Measurements from ENCODE around the gene MAGI1. TPM values are rescaled to one million over a fixed set of nuclear protein-coding genes. Genes with fewer than 3 reads are reported as not detected.

Gene MAGI1
- total RNA-seq, 3 donors from 2014 or later (not counting 1 experiment from before 2014, with no cell fraction given) = not detected

DNA sequence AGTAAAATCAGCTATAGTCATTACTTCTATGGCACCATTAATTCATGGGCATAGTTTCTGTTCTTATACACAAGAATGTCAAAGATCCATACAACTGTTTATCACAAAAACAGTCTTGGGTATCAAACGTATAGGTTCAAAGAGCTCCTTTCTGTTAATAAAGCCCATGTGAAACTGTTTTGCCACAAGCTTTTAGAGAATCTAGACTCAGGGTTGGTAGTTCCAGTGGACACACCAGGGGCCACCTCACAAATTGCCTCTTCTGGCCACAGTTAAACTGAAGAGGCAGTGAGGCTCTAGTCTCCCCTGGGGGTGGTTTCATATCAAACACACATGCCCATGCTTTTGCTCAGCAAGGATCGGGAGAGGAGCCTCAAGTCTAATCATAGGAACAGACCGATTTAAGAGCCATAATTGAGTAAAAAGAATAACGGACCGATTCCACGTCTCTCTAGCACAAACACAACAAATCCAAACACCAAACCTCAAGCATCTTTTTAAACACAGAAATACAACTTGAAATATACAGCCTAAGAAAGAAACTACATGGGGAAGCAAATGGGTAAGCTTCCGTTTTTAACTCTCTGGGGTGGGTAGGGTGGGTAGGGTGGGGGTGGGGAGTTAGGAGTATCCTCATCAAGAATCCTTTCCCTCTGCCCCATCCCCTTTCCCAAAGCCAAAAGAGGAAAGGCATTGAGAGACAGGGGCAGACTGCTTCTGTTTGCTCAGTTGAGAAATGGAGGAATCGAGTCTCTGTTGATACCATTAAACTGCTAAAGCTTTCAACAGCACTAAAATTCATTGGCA is 443.3 kb downstream of the MAGI1 start:
- H3K27me3 Mint-ChIP-seq (ENCODE audit: low read depth in 2 of 2) = peaks cover 9% of the 10 kb centered on the region in 2 donors
- 75% methylated on average over 7 of the region's 8 CpGs for WGBS (ENCODE audit: insufficient coverage)

DNA sequence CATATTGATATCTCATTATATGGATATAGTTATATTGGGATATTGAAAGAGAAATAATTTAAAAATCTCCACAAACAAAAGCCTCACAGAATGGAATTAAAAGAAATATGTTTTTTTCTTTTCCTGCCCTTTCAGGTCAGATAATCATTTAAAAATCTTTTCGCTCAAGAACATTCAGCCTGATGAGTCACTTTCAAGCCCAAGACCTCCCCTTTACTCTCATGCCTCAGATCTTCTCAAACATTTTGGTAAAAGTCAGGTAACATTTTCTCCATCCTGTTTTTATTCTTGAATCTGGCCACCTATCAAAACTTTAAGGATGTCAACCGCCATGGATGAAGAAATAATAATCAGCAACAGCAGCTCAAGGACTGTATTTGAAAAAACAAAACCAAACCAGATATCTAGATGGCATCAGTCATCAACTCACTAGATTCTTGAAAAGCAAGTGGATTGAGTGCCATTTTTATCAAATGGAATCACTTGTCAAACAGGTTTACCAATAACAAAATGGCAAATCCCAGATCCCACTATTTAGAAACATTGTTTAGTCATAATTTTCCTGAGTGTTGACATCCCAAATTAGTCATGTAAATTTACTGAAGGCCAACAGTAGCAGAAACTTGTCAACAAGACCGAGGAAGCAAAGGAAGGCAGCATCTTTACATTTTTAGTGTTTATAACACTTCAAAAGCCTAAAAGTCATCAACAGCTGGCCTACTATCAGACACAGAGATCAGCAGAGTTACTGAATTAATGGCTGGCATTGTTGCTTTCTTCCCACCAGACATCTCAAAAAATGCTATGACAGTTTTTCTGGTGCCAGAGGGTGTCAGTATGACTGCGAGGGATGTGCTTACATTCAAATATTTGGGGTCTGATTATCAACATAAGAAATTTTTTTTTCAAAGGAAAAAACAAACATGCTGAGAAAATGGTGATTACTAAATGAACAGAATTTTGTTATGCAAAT is 444.7 kb downstream of the MAGI1 start:
- WGBS (ENCODE audit: insufficient coverage) = 87% methylated on average over 4 of the region's 4 CpGs
- H3K27me3 Mint-ChIP-seq (ENCODE audit: low read depth in 2 of 2) = peaks cover 9% of the 10 kb centered on the region in 2 donors
- DNase-seq (no peak), ATAC-seq (no peak)
- TF ChIP-seq, protein P1, sequence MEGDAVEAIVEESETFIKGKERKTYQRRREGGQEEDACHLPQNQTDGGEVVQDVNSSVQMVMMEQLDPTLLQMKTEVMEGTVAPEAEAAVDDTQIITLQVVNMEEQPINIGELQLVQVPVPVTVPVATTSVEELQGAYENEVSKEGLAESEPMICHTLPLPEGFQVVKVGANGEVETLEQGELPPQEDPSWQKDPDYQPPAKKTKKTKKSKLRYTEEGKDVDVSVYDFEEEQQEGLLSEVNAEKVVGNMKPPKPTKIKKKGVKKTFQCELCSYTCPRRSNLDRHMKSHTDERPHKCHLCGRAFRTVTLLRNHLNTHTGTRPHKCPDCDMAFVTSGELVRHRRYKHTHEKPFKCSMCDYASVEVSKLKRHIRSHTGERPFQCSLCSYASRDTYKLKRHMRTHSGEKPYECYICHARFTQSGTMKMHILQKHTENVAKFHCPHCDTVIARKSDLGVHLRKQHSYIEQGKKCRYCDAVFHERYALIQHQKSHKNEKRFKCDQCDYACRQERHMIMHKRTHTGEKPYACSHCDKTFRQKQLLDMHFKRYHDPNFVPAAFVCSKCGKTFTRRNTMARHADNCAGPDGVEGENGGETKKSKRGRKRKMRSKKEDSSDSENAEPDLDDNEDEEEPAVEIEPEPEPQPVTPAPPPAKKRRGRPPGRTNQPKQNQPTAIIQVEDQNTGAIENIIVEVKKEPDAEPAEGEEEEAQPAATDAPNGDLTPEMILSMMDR (IDR thresholded peaks at IDR 0.05) = no peak
- no peak overlapping the region for H3K4me3 Mint-ChIP-seq
- H3K27ac Mint-ChIP-seq = no peak overlapping the region
- no peak overlapping the region for H3K4me3 ChIP-seq (ENCODE audit: low read length)
- peaks cover 10 to 11% of the 10 kb centered on the region in 2 donors for H3K9me3 Mint-ChIP-seq
- intact Hi-C loops (cut with micrococcal nuclease) = no loop called here
- H3K27me3 ChIP-seq (ENCODE audit: control insufficient read depth, insufficient read depth, low read length) = peaks cover 3% of the 10 kb centered on the region
- no peaks in the 10 kb centered on the region for H3K36me3 Mint-ChIP-seq
- H3K9me3 ChIP-seq (ENCODE audit: control insufficient read depth, insufficient read depth, low read length) = peaks cover 5% of the 10 kb centered on the region
- no peaks in the 10 kb centered on the region for H3K4me1 Mint-ChIP-seq
- no peaks in the 10 kb centered on the region for H3K36me3 ChIP-seq (ENCODE audit: control insufficient read depth, insufficient read depth, low read length)
- no peaks in the 10 kb centered on the region for H3K4me1 ChIP-seq (ENCODE audit: control insufficient read depth, insufficient read depth, low read length)
- no peak overlapping the region for H3K27ac ChIP-seq (ENCODE audit: low read length)

More for the DNA sequence above, 443.3 kb downstream of the MAGI1 start:
- no peak overlapping the region for H3K27ac ChIP-seq (ENCODE audit: low read length)
- H3K4me3 Mint-ChIP-seq = no peak overlapping the region
- no peaks in the 10 kb centered on the region for H3K4me1 ChIP-seq (ENCODE audit: control insufficient read depth, insufficient read depth, low read length)
- peaks cover 3% of the 10 kb centered on the region for H3K27me3 ChIP-seq (ENCODE audit: control insufficient read depth, insufficient read depth, low read length)
- H3K9me3 Mint-ChIP-seq = peaks cover 6 to 8% of the 10 kb centered on the region in 2 donors
- peaks cover 5% of the 10 kb centered on the region for H3K9me3 ChIP-seq (ENCODE audit: control insufficient read depth, insufficient read depth, low read length)
- TF ChIP-seq, protein P1 (IDR thresholded peaks at IDR 0.05) = no peak
- H3K27ac Mint-ChIP-seq = no peak overlapping the region
- intact Hi-C loops (cut with micrococcal nuclease) = no loop called here
- ATAC-seq (no peak), DNase-seq (no peak)
- no peak overlapping the region for H3K4me3 ChIP-seq (ENCODE audit: low read length)
- H3K36me3 ChIP-seq (ENCODE audit: control insufficient read depth, insufficient read depth, low read length) = no peaks in the 10 kb centered on the region
- no peaks in the 10 kb centered on the region for H3K4me1 Mint-ChIP-seq
- H3K36me3 Mint-ChIP-seq = no peaks in the 10 kb centered on the region

DNA sequence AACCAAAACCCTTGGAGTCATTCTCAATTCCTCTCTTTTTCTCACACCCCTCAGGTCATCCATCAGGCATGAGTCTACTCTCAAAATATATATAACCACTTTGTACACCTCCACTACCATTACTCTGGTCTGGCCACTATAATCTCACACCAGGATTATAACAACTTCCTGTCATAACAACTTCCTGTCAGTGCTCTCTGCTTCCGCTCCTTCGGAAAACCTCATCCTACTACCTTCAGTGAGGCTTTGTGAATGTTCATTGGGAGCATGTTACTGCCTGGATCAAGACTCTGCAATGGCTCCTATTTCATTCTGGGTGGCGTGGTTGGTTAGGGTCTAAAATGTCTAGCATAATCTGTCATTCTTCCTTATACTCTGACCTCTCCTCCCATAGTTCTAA is 447.4 kb downstream of the MAGI1 start:
- H3K27ac Mint-ChIP-seq = no peak overlapping the region
- no peaks in the 10 kb centered on the region for H3K4me1 ChIP-seq (ENCODE audit: control insufficient read depth, insufficient read depth, low read length)
- 78% methylated on average over 1 of the region's 3 CpGs for WGBS (ENCODE audit: insufficient coverage)
- H3K36me3 Mint-ChIP-seq = no peaks in the 10 kb centered on the region
- TF ChIP-seq, protein P1 (IDR thresholded peaks at IDR 0.05) = no peak
- H3K9me3 Mint-ChIP-seq = peaks cover 8 to 10% of the 10 kb centered on the region in 2 donors
- no peaks in the 10 kb centered on the region for H3K9me3 ChIP-seq (ENCODE audit: control insufficient read depth, insufficient read depth, low read length)
- no peaks in the 10 kb centered on the region for H3K27me3 ChIP-seq (ENCODE audit: control insufficient read depth, insufficient read depth, low read length)
- H3K27ac ChIP-seq (ENCODE audit: low read length) = no peak overlapping the region
- ATAC-seq (no peak), DNase-seq (no peak)
- no peak overlapping the region for H3K4me3 ChIP-seq (ENCODE audit: low read length)
- intact Hi-C loops (cut with micrococcal nuclease) = no loop called here
- no peak overlapping the region for H3K4me3 Mint-ChIP-seq
- no peaks in the 10 kb centered on the region for H3K36me3 ChIP-seq (ENCODE audit: control insufficient read depth, insufficient read depth, low read length)
- no peaks in the 10 kb centered on the region for H3K4me1 Mint-ChIP-seq
- H3K27me3 Mint-ChIP-seq (ENCODE audit: low read depth in 2 of 2) = no peaks in the 10 kb centered on the region

All from natural killer cell (primary cell).